ENCODE results near the gene TFRC.
"Not testable (repeated sequence)": the region's sequence is repeated elsewhere in the genome, so short reads cannot be mapped to it uniquely, and the experiment has no call there.

TFRC gene

DNA sequence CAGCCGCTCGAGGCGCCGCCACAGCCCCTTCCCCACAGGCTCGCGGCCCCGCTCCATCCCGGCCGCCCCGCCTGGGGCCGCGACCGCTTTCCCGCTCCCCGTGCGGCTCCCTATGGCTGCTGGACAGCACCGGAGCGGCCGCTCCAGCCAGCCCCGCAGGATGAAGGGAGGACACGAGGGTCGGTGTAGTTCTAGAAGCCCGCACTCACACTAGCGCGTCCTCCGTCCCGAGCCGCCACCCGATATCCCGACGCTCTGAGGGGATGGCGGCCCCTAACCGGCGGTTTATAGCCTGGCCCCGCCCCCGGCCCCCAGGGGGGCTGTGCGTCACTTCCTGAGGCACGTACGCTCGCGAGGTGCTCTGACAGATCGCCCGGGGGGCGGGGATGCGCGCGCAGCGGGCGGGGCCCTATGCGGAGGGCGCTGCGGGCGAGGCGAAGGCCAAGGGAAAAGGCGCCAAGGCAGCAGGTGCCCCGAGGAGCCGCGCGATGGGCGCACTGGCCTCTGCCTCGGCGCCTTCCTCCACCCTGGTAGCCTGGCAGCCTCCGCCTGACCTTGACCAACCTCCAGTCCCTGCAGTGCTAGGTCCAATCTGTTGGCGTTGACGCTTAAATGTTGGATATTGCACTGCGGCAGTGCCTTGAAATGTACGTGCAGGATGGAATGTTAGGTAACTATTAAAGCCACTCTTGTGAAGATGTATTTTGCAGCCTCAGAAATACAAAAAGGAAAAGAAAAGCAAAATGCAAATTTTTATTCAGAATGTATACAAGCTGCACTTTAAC lies at the start of gene TFRC:
Gene TFRC (minus strand): TSS at position 257 of the 785 bp plus-strand sequence. CDS start 4,991 bp downstream, outside the sequence.
- peak; percentile 85 for DNase-seq (ENCODE audit: low read depth)

DNA sequence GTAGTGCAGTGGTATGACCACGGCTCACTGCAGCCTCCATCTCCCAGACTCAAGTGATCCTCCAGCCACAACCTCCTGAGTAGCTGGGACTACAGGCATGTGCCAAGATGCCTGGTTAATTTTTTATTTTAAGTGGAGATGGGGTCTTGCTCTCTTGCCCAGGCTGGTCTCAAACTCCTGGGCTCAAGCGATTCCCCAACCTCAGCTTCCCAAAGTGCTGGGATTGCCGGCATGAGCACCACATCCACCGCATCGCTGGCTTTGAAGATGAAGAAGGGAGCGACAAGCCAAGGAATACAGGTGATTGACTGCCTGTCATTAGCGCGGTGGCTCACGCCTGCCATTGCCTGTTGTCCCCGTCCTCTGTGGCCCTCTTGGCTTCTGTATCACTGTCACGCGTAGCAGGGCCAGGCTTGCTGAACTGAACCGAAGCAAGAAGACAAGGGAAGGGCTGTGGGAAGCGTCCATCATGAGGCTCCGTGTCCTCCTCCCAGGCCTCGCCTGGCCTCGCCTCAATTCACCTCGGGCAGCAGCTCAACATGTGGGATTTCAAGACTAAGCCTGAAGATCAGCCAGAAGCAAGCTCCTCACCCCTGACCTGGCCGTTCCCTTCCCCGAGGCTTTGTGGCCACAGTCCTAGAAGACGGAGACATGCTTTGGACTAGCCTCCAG lies 46.4 kb upstream of the TFRC start:
- DNase-seq (ENCODE audit: low read depth), result no peak

GRCh38 chr3:196127308-196128040 lies 45.6 kb upstream of the TFRC start:
- no peak for DNase-seq (ENCODE audit: low read depth)

DNA sequence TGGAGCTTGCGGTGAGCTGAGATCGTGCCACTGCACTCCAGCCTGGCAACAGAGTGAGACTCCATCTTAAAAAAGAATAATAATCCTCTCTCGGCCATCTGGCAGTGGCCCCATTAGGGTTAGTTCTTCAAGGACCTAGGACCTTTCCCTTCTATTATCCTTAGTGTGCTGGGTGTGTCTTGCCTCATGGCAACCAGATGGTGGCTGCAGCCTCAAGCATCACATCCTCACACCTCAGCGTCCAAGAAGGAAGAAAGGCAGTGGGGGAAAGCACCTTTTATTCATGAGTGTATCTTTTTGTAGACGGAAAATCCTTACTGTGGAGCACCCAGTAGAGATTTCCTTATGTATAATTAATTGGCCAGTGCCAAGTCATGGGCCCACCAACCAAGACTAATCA lies 42.7 kb upstream of the TFRC start:
- no peak for DNase-seq (ENCODE audit: low read depth)

- no peak for DNase-seq (ENCODE audit: low read depth)
These were observed 40.8 kb upstream of the TFRC start for GRCh38 chr3:196122688-196123046.

DNA sequence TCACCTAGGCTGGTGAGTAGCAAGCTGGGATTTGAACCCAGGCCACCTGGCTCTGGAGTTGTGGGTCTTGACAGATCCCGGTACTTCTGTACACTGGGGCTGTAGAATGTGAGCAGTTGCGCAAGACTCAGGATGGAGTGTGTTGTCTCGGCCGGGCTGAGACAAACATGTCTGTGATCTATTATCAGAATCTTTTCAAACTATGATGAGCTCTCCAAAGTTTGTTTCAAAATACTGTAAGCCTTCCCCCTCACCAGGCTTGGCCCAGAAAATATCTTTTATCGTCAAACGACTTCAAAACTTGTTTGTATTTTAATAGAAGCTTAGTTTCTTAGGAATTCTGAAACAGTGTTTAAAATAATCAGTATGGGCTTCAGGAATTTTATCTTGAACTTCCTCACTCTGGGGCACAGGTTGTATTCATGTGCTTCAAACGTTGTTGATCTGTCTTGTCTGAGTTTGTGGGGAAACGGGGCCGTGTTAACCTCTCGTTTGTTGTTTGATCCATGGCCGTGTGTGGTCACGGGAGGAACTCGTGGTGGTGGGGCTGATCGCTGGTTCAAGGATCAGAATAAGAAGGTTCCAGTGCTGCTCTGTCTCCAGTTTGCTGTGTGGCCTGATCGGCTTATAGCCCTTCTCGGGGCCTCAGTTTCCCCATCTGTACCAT lies 40.3 kb upstream of the TFRC start:
- peak; percentile 32 for DNase-seq (ENCODE audit: low read depth)

- DNase-seq (ENCODE audit: low read depth), result no peak
These were observed 39.2 kb upstream of the TFRC start for GRCh38 chr3:196121066-196121465.

DNA sequence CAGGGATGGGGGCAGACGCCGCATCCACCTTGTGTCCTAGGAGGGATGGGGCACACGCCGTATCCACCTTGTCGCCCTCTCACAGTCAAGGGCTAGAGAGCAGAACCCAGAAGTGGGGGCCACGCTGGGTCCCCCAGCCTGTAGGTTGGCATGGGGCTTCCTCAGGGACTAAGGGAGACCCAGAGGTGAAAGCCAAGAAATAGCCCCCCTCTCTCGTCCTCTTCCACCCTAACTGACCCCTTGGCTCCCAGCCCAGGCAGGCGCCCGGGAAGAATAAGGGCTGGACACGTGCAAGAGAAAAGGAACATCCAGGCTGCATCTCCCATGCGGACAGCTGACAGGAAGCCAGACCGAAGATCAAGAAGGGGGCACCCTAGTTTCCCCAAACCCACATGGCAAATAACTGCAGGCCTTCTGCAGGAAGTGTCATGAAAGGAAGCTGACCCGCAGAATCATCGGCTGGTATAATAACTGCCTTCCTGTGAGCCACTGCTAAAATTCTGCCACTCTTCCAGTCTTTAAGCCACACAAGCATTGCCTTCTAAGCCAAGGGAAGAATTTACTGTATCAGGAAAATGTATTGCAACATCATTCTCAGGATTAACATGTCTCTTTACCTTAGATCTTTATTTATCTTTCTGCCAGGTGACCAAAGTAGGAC lies 38.5 kb upstream of the TFRC start:
- DNase-seq (ENCODE audit: low read depth), result no peak

DNA sequence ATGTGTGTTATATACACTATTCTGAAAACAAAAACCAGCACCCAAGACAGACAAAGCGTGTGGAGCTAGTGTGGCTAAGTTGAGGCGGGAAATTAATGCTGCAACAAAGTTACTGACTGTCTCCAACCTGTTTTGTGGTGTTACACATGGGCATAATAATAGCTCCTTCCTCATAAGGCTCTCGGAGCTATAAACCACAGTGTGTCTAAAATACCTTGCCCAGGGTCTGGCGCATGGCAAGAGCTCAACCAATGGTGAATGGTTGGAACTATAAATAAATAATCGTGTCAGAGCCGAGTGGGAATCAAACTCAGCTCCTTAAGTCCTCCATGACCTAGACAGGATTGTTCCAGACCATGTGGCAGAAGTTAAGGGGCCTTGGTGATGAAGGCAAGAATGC lies 35.9 kb upstream of the TFRC start:
- no peak for DNase-seq (ENCODE audit: low read depth)

- no peak for DNase-seq (ENCODE audit: low read depth)
These were observed 33.8 kb upstream of the TFRC start for GRCh38 chr3:196115678-196116083.

DNA sequence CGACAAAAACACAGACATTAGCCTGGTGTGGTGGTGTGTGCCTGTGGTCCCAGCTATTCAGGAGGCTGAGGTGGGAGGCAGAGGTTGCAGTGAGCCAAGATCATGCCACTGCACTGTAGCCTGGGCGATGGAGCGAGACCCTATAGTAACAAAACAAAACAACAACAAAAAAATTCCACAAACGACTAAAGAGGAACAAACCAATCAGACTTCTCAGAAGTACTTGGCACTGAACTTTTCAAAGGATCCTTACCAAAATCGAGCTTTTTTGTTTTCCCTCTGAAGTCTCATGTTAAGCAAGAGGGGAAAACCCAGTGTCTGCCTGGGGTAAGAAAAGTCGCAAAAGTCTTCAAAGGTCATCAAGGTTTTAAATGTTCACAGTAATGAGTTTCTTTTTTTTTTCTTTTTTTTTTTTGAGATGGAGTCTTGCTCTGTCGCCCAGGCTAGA lies 30.1 kb upstream of the TFRC start:
- DNase-seq (ENCODE audit: low read depth), result no peak

- DNase-seq (ENCODE audit: low read depth), result no peak
These were observed 26.3 kb upstream of the TFRC start for GRCh38 chr3:196108075-196108743.

- DNase-seq (ENCODE audit: low read depth), result not testable (repeated sequence)
These were observed 22.8 kb upstream of the TFRC start for GRCh38 chr3:196104707-196105106.

DNA sequence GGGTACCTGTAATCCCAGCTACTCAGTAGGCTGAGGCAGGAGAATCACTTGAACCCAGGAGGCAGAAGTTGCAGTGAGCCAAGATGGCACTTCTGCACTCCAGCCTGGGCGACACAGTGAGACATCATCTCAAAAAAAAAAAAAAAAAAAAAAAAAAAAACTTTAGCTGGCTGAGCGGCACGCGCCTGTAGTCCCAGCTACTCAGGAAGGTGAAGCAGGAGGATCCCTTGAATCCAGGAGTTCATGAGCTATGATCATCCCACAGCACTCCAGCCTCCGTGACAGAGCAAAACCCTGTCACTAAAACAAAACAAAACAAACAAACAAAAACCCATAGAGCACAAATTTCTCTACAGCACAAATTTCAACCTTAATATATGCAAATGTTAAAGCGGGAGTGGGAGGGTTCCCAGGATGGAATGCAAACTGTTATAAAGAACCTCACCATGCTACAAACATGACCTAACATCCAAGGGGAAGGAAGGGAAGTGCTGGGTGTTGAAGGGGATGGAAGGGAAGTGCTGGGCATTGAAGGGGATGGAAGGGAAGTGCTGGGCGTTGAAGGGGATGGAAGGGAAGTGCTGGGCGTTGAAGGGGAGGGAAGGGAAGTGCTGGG lies 16.6 kb upstream of the TFRC start:
- not testable (repeated sequence) for DNase-seq (ENCODE audit: low read depth)

- no peak for DNase-seq (ENCODE audit: low read depth)
These were observed 15.7 kb upstream of the TFRC start for GRCh38 chr3:196097373-196098154.

GRCh38 chr3:196096382-196096953 lies 14.6 kb upstream of the TFRC start:
- DNase-seq (ENCODE audit: low read depth), result no peak

GRCh38 chr3:196093317-196094111 lies 11.6 kb upstream of the TFRC start:
- DNase-seq (ENCODE audit: low read depth), result peak; percentile 10

DNA sequence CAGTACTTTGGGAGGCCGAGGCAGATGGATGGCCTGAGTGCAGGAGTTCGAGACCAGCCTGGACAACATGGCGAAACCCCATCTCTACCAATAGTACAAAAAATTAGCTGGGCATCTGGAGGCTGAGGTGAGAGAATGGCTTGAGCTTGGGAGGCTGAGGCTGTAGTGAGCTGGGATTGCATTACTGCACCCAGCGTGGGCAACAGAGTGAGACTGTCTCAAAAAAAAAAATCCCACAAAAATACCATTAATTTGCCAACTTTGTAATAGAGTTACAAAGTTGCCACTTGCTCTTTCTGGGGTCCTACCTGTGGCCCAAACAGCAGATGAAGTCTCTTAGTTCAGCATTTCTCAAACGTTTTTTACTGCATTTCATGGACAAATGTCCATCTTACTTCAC lies 6.0 kb upstream of the TFRC start:
- DNase-seq (ENCODE audit: low read depth), result no peak

DNA sequence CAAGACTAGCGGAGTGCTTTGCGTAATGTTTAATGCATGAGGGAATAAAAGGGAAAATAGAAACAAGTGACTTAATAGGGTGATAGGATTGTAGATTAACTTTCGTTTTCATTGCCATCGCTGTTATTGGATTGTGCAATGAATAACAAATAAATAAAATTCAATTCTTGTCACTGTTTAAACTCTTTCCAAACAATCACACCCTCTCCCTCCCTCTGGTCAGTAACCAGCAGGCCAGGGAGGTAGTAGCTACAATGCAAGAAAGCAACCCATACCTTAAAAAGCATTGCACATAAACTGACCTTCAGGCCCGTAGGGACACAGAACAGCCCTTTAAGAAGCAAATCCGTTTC lies 705 bp upstream of the TFRC start:
- DNase-seq (ENCODE audit: low read depth), result no peak

Measured in iris pigment epithelial cell (primary cell).